DMS114 treated with DMSO at 0.1 percent for 48 hours (cell line): Measurements from ENCODE around the gene DR1.
"Not testable (repeated sequence)": the region's sequence is repeated elsewhere in the genome, so short reads cannot be mapped to it uniquely, and the experiment has no call there.

Experiments used
- DNase-seq: peaks from one replicate; lab custom pipeline; 2025; ENCODE audit not compliant: unreplicated experiment; lab: John Stamatoyannopoulos, UW

Gene DR1

GRCh38 chr1:93374334-93375106 is 28.8 kb downstream of the DR1 start:
- DNase-seq, result no peak

GRCh38 chr1:93384656-93385055 is 38.9 kb downstream of the DR1 start:
- no peak for DNase-seq

- not testable (repeated sequence) for DNase-seq
These were observed 40.6 kb downstream of the DR1 start for GRCh38 chr1:93386268-93386667.

GRCh38 chr1:93394514-93394913 is 48.8 kb downstream of the DR1 start:
- no peak for DNase-seq

- no peak for DNase-seq
These were observed 49.5 kb downstream of the DR1 start for GRCh38 chr1:93395195-93395594.

- DNase-seq, result no peak
These were observed 54.1 kb downstream of the DR1 start for GRCh38 chr1:93399781-93400180.

- no peak for DNase-seq
These were observed 62.5 kb downstream of the DR1 start for GRCh38 chr1:93408203-93408602.

- no peak for DNase-seq
These were observed 65.3 kb downstream of the DR1 start for GRCh38 chr1:93411000-93411399.

GRCh38 chr1:93414749-93415148 is 69.0 kb downstream of the DR1 start:
- no peak for DNase-seq

- DNase-seq, result no peak
These were observed 69.6 kb downstream of the DR1 start for GRCh38 chr1:93415296-93415695.

- no peak for DNase-seq
These were observed 70.5 kb downstream of the DR1 start for GRCh38 chr1:93416183-93416582.
